Endodermal cell (in vitro differentiated cells): ENCODE data around the gene AUNIP. TPM values are rescaled to one million over a fixed set of nuclear protein-coding genes. Genes with fewer than 3 reads are reported as not detected.

Experiments used
- DNase-seq: peaks from one replicate; pipeline ENCODE4 v3.0.0-alpha.2; 2017
- H3K27ac ChIP-seq: 2 replicates; pipeline ENCODE4 v1.5.1; 2013; ENCODE audit warnings: mild to moderate bottlenecking, low read depth, low read length, moderate library complexity
- H3K27me3 ChIP-seq: 2 replicates; pipeline ENCODE4 v1.6.1; 2013; ENCODE audit warnings: mild to moderate bottlenecking, low read length, moderate library complexity; ENCODE audit not compliant: insufficient read depth, control insufficient read depth, poor library complexity, severe bottlenecking
- H3K36me3 ChIP-seq: 2 replicates; pipeline ENCODE4 v1.7.0; 2013; ENCODE audit warnings: mild to moderate bottlenecking, low read length, moderate library complexity; ENCODE audit not compliant: control insufficient read depth, insufficient read depth
- H3K4me1 ChIP-seq: one replicate; pipeline ENCODE4 v1.7.0; 2013; ENCODE audit warnings: low read length; ENCODE audit not compliant: control insufficient read depth, insufficient read depth
- H3K4me3 ChIP-seq: 2 replicates; pipeline ENCODE4 v1.5.1; 2013; ENCODE audit warnings: mild to moderate bottlenecking, low read length, moderate library complexity
- H3K9ac ChIP-seq: 2 replicates; pipeline ENCODE4 v1.6.1; 2013; ENCODE audit warnings: mild to moderate bottlenecking, low read length, moderate library complexity; ENCODE audit not compliant: poor library complexity, severe bottlenecking; ENCODE audit errors: extremely low read depth
- H3K9me3 ChIP-seq: 2 replicates; pipeline ENCODE4 v1.6.1; 2013; ENCODE audit warnings: mild to moderate bottlenecking, low read length, moderate library complexity; ENCODE audit not compliant: control insufficient read depth
- H3K27ac Mint-ChIP-seq: 2 replicates; pipeline ENCODE4 v1.8.0; 2020; ENCODE audit warnings: mixed read lengths
- H3K27me3 Mint-ChIP-seq: 2 replicates; pipeline ENCODE4 v1.8.0; 2021; ENCODE audit warnings: mild to moderate bottlenecking, mixed read lengths; ENCODE audit not compliant: insufficient read depth
- H3K36me3 Mint-ChIP-seq: 2 replicates; pipeline ENCODE4 v1.8.0; 2020; ENCODE audit warnings: low read depth, mixed read lengths
- H3K4me1 Mint-ChIP-seq: 2 replicates; pipeline ENCODE4 v1.8.0; 2020; ENCODE audit warnings: mixed read lengths
- H3K4me3 Mint-ChIP-seq: 2 replicates; pipeline ENCODE4 v1.8.0; 2020; ENCODE audit warnings: mild to moderate bottlenecking, moderate library complexity, mixed read lengths
- H3K9me3 Mint-ChIP-seq: 2 replicates; pipeline ENCODE4 v1.8.0; 2020; ENCODE audit warnings: mild to moderate bottlenecking, mixed read lengths
- WGBS, 2 experiments: methylation state at CpG; one replicate each; pipeline versions ENCODE4 v1.1.5 to v1.1.7; 2013; ENCODE audit warnings: missing lambda C conversion rate in 2 of 2, mixed read lengths in 1 of 2; ENCODE audit not compliant: insufficient coverage in 1 of 2, insufficient read length in 1 of 2; 5-methylcytosine and 5-hydroxymethylcytosine counted together
- total RNA-seq, 2 donors: library from RNA; stranded (reverse); fragmentation: NEBNext Ultra II Directional in 1 of 2; extraction: Animal tissue kit (Norgen Biotek cat#: 25700) in 1 of 2; gene quantifications; 2 replicates in 1 of 2; 3 replicates in 1 of 2; pipeline ENCODE4 v1.2.1, GENCODE V29; 2021
- TF ChIP-seq, protein P1 (sequence below): fragments of 200-600 bp; sonication (generic); conservative IDR thresholded peaks from 2 replicates; pipeline ENCODE4 v1.5.0; 2021; ENCODE audit warnings: antibody characterized with exemption, mild to moderate bottlenecking

AUNIP gene
- total RNA-seq, 2 donors from 2014 or later, result 14.3 to 19.5 TPM

GRCh38 chr1:25881266-25881665 lies 22.0 kb upstream of the AUNIP start:
- no peak for DNase-seq

DNA sequence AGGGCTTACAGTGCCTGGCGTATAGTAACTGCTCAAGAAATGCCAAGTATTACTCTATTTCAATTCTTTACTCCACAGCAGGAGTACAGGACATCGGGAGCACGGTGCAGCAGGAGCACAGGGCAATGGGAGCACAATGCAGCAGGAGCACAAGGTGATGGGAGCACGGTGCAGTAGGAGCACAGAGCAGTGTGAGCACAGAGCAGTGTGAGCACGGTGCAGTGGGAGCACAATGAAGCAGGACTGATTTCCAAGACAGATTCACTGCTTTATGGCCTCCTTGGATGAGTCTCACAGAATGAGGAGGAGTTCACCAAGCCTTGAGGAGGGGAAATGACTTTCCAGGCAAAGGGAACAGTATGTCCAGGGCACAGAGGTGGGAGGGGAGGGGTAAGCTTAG lies 21.3 kb upstream of the AUNIP start:
- H3K27ac ChIP-seq, result no peak overlapping the region
- H3K27me3 ChIP-seq, result no peaks in the 10 kb centered on the region
- no peak overlapping the region for H3K4me3 Mint-ChIP-seq
- H3K4me1 ChIP-seq, result no peaks in the 10 kb centered on the region
- H3K4me1 Mint-ChIP-seq, result peaks cover 9% of the 10 kb centered on the region
- no peaks in the 10 kb centered on the region for H3K36me3 Mint-ChIP-seq
- peaks cover 28% of the 10 kb centered on the region for H3K27me3 Mint-ChIP-seq
- H3K9me3 Mint-ChIP-seq, result no peaks in the 10 kb centered on the region
- H3K4me3 ChIP-seq, result no peak overlapping the region
- TF ChIP-seq, protein P1, sequence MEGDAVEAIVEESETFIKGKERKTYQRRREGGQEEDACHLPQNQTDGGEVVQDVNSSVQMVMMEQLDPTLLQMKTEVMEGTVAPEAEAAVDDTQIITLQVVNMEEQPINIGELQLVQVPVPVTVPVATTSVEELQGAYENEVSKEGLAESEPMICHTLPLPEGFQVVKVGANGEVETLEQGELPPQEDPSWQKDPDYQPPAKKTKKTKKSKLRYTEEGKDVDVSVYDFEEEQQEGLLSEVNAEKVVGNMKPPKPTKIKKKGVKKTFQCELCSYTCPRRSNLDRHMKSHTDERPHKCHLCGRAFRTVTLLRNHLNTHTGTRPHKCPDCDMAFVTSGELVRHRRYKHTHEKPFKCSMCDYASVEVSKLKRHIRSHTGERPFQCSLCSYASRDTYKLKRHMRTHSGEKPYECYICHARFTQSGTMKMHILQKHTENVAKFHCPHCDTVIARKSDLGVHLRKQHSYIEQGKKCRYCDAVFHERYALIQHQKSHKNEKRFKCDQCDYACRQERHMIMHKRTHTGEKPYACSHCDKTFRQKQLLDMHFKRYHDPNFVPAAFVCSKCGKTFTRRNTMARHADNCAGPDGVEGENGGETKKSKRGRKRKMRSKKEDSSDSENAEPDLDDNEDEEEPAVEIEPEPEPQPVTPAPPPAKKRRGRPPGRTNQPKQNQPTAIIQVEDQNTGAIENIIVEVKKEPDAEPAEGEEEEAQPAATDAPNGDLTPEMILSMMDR, result no peak
- H3K36me3 ChIP-seq, result no peaks in the 10 kb centered on the region
- H3K9me3 ChIP-seq, result no peaks in the 10 kb centered on the region
- DNase-seq, result no peak
- no peak overlapping the region for H3K27ac Mint-ChIP-seq
- no peak overlapping the region for H3K9ac ChIP-seq
- WGBS, 2 experiments, result 90 to 93% methylated on average over 4 to 5 of the region's 5 CpGs

More at GRCh38 chr1:25881266-25881665, 22.0 kb upstream of the AUNIP start:
- Histone ChIP-seq H3K27me3 (no peaks in the 10 kb centered on the region), H3K36me3 (no peaks in the 10 kb centered on the region), H3K9ac (no peak overlapping the region), H3K9me3 (no peaks in the 10 kb centered on the region), H3K27ac (no peak overlapping the region), H3K4me1 (no peaks in the 10 kb centered on the region), H3K4me3 (no peak overlapping the region)
- H3K27ac Mint-ChIP-seq, result no peak overlapping the region
- H3K9me3 Mint-ChIP-seq, result no peaks in the 10 kb centered on the region
- WGBS, 2 experiments, result 93 to 99% methylated on average over 10 to 11 of the region's 11 CpGs
- no peaks in the 10 kb centered on the region for H3K36me3 Mint-ChIP-seq
- H3K4me1 Mint-ChIP-seq, result peaks cover 10% of the 10 kb centered on the region
- peaks cover 32% of the 10 kb centered on the region for H3K27me3 Mint-ChIP-seq
- TF ChIP-seq, protein P1, result no peak
- no peak overlapping the region for H3K4me3 Mint-ChIP-seq

GRCh38 chr1:25879675-25880074 lies 20.4 kb upstream of the AUNIP start:
- no peak overlapping the region for H3K9ac ChIP-seq
- no peaks in the 10 kb centered on the region for H3K4me1 ChIP-seq
- DNase-seq, result no peak
- Mint-ChIP-seq H3K4me1 (peaks cover 9% of the 10 kb centered on the region), H3K27ac (no peak overlapping the region), H3K27me3 (peaks cover 23% of the 10 kb centered on the region), H3K9me3 (no peaks in the 10 kb centered on the region), H3K36me3 (no peaks in the 10 kb centered on the region), H3K4me3 (no peak overlapping the region)
- H3K4me3 ChIP-seq, result no peak overlapping the region
- no peaks in the 10 kb centered on the region for H3K27me3 ChIP-seq
- TF ChIP-seq, protein P1, result no peak
- 83 to 86% methylated on average over 2 of the region's 2 CpGs for WGBS, 2 experiments
- H3K27ac ChIP-seq, result no peak overlapping the region
- no peaks in the 10 kb centered on the region for H3K36me3 ChIP-seq
- no peaks in the 10 kb centered on the region for H3K9me3 ChIP-seq
